ENCODE results near the gene SYT14.
A peak's percentile ranks its signal among the peaks of the same experiment; 100 is the strongest.
"Not testable (repeated sequence)": the region's sequence is repeated elsewhere in the genome, so short reads cannot be mapped to it uniquely, and the experiment has no call there.

Gene SYT14

DNA sequence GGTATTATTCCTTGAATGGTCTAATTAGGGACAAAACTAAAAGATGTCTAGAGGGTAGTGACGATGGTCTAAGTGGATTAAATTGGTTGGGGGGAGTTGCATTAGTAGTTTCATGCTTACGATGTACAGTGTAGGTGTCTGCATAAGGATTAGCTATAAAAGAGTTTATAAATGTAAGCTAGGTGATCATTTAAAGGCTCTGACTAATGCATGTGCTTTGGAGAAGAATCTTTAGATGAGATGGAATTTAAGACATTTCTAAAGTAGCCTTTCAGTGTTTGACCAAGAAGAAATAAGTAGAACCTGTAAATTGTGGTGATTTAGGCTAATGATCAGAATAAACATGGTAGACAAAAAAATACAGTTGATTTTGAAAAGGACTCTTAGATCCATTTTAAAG is 7.4 kb downstream of the SYT14 start:
- DNase-seq: no peak

GRCh38 chr1:209948155-209948554 is 10.1 kb downstream of the SYT14 start:
- no peak for DNase-seq

GRCh38 chr1:209956116-209956515 is 18.1 kb downstream of the SYT14 start:
- DNase-seq: no peak

- DNase-seq: no peak
Observed at GRCh38 chr1:209959623-209960022, 21.6 kb downstream of the SYT14 start.

GRCh38 chr1:209960926-209961325 is 22.9 kb downstream of the SYT14 start:
- no peak for DNase-seq

DNA sequence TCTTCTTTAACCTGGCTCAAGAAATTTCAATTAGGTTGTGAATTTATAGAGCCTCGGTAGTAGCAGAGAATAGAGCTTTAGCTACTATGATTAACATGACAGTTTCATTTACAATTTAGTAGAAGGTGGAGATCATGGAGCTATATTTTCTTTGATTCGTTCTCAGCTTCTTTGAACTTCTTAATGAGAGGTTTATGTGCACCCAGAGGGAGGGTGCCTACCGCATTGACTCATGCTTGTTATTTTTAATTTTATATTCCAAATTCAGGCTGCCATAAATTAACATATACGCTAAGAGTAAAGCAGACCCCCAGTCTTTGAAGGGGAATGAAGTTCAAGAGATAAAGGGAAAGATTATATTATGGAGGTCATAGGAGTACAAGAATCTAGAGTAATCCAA is 24.4 kb downstream of the SYT14 start:
- no peak for DNase-seq

GRCh38 chr1:209962856-209963255 is 24.8 kb downstream of the SYT14 start:
- no peak for DNase-seq

DNA sequence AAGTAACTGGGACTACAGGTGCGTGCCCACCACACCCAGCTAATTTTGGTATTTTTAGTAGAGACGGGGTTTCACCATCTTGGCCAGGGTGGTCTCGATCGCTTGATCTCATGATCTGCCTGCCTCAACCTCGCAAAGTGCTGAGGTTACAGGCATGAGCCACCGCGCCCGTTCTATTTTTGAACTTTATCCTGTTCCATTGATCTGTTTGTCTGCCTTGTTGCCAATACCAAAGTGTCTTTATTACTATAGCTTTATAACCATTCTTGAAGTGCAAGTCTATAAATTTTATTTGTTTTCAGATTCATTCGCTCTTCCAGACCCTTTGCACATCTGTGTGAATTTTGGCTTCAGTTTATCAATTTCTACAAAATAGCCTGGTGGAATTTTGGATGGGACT is 28.0 kb downstream of the SYT14 start:
- DNase-seq: no peak

- DNase-seq: not testable (repeated sequence)
Observed at GRCh38 chr1:209978721-209979120, 40.7 kb downstream of the SYT14 start.

DNA sequence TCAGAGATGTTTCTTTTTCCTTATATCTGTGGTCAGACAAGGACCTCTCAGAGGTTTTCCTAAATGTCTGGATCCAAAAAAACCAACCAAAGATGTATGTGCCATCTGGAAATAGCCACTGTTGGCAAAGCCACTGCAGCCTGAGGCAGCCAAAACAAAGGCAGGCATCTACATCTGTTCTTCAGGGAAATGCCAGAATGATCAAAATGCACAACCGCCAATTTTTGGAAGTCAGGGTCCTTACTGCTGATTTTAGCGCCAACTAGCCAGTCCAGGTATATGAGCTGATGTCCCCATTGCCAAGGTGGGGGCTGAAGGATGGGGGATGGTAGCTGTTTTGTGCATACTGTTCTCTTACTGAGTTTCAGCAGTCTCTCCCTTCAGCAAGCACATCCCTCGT is 45.9 kb downstream of the SYT14 start:
- DNase-seq: no peak

DNA sequence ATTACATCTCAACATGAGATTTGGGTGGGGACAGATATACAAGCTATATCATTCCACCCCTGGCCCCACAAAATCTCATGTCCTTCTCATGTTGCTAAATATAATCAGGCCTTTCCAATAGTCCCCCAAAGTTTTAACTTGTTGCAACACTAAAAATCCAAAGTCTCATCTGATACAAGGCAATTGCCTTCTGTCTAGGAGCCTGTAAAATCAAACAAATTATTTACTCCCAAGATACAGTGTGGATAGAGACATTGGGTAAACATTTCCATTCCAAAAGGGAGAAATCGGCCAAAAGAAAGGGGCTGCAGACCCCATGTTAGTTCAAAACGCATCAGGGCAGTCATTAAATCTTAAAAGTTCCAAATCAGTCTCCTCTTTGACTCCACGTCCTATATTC is 47.0 kb downstream of the SYT14 start:
- DNase-seq: no peak

DNA sequence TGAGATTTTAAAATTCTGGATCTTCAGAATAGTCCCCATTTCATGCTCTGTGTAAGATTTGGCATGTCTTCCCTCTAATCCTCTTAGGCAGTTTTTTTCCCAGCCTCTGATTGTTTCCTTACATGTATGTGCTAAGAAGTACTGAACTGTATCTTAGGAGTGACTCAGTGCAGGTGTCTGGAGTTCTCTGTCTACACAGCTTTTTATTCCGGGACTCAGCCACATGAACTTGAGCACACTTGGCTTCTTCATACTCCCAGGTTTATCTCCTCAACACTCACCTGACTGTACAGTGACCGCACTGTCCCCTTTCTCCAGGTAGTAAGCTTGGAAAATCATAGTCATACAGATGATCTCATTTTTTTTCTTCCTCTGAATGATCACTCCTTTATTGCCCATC is 50.7 kb downstream of the SYT14 start:
- no peak for DNase-seq

- peak in 1 of 5 experiments; percentile 1 for DNase-seq
Observed at GRCh38 chr1:209989525-209989924, 51.5 kb downstream of the SYT14 start.

DNA sequence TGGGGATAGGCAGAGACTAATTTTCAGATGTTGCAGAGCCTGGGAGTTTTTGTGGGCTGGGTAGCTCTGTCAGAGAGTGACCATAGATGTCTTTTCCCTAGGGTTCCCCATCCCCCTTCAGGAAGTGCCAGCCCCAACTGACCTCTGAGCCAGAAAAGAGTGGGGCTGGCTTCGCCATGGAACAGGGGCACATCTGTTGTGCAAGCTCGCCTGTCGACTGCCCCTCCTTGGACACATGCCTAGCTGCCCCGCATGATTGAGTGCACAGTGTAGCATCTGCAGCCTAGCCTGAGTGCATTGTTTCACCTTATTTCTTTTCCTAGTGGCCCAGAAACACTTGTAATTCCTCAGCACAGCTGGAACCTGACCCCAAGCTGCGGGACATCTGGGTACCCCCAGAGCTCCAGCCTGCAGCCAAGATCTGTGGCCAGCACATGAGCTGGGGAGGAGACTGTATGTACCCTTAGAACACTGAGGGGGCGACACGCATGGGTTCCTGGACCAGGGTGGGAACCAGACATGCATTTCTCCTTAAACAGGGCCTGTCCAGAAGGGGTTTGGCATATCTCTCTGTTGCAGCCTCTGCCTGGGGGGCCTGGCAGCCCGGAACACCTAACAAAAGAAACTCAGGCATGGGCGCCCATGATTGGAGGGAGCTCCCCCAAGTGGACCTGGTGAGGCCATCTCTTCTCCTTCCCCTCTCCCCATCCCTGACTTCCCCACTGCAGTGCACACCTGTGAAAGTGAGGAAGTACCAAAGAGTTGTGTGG is 55.2 kb downstream of the SYT14 start:
- no peak for DNase-seq

GRCh38 chr1:209996348-209996747 is 58.3 kb downstream of the SYT14 start:
- no peak for DNase-seq

DNA sequence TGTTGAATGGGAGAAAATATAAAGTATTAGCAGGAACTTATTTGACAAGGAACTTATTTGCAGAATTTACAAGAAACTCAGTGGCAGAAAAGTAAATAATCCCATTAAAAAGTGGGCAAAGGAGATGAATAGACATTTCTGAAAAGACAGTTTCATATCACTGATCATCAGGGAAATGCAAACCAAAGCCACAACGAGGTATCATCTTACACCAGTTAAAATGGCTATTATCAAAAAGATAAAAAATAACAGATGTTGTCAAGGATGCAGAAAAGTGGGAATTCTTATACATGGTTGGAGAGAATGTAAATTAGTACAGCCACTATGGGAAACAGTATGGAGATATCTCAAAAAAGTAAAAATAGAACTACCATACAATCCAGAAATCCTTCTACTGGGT is 61.0 kb downstream of the SYT14 start:
- DNase-seq: no peak

DNA sequence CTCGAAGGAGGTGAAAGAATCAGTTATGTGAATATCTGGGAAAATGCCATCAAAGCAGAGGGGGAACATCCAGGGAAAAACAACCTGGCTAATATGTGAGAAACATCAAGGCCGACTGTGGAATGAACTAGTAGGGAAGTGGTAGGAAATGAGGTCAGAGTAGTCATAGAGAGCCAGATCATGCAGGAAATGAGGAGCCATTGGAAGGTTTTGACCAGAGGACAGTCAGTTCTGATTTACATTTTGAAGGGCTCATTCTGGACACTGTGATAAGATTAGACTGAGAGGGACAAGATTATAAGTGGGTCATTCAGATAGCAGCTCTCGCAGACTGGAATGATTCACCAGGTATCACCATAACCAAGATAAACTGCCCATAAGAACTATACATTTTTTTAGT is 63.7 kb downstream of the SYT14 start:
- no peak for DNase-seq

DNA sequence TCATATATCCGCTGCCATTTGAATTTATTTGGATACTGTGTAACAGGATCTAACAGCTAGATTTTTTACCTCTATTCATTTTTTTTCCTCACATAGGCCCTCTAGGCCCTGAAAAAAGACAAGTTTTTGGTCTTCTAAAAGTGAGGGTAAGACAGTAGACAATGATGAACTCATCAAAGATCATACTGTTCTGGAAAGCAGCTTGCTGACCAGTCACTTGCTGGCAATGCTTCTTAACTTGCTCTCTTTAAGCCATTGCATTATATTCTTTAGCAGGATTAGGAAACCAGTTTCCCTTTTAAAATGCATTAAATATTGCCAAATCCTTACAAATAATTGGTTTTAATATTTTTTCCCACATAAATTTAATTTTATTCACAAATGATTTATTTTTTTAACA is 65.5 kb downstream of the SYT14 start:
- no peak for DNase-seq

GRCh38 chr1:210010161-210010560 is 72.1 kb downstream of the SYT14 start:
- no peak for DNase-seq

DNA sequence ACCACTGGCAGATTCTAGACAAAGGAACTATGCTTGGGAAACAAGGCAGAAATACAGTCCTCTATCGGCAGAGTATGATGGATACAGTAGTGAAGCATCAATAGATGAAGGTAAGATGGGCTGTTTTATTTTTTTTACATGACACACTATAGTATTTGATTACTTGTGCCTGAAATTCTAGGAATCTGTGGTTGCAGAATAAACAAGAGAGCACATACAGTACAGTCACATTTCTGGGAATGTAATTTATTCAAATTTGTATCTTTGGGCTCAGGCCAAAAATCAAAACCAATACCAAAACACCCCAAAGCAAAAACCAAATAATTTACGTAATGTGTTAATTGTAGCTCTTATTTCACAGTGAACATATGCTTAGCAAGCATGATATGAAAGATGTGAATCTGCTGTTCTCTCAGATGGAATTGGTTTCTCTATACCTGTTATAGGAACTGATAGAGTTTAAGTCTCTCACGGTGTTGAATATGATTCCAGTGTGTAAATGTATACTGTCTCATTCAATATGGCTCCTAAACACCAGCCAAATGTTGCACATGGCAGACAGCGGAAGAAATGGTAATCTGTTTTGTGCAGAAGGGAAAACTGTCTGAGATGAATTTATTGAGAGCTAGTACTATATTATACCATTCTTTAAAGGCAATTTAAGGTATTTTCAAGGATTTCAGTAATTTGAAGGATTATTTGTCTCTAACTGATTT is 83.3 kb downstream of the SYT14 start:
- no peak for DNase-seq

- DNase-seq: no peak
Observed at GRCh38 chr1:210022044-210022443, 84.0 kb downstream of the SYT14 start.

- DNase-seq: no peak
Observed at GRCh38 chr1:210024282-210024681, 86.3 kb downstream of the SYT14 start.

DNA sequence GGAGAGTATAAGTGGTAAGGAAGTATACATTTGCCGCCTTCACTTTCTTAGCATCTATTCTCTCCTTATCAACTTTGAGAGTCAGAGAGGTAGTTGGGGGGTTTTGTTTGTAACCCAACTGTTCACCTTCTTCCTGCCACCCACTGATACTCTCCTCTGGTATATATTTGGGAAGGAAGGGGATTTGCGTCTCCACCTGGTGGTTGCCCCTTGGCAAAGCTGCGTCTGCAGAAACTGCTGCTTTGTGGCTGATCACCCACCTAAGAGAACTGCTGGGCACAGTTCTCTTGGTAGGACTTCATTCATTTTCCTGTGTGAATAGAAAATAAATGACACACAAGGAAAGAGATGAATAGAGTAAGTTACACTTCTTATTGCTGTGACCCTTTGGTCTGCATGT is 87.0 kb downstream of the SYT14 start:
- DNase-seq: no peak

DNA sequence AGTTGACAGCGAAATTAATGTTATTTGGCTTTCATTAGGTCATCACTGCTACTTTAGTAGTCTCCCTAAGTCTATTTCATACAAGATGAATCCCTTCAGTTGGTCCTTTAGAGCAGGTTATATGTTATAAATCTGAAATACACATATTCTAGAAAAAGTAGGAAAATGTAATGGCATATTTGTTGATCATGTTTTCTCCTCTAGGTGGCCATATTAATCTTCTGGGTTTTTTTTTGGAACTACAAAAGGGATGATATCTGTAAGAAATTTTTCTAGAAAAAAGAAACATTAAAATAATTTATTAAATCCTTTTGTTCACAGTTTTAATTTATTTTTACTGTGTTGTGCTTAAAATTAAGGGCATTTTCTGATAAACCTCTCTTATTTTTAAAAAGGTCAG is 87.9 kb downstream of the SYT14 start:
- DNase-seq: no peak

GRCh38 chr1:210027994-210028393 is 90.0 kb downstream of the SYT14 start:
- DNase-seq: no peak
